ENCODE measurements around the gene DTHD1. TPM values are rescaled to one million over a fixed set of nuclear protein-coding genes. Genes with fewer than 3 reads are reported as not detected.

The DTHD1 gene
- polyA plus RNA-seq, 3 donors = not detected

DNA sequence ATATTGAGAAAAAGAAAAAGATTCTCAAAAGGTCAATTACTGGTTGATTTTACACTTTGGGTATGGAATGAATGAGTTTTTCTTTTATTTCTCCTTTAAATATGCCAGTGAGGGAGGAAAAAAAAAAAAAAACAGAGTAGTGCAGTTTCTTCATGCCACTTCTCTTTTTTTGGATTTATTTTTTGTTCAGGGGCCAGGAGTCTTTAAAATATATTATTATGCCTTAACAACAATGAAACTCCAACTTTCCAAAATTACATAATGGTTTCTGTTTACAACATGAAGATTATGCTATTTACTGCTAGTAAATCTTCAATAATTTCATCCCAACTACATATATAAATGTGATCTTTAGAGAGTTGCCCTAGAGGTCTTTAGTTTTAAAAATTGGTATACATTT, 31.9 kb downstream of the DTHD1 start:
- H3K27ac Mint-ChIP-seq = peak overlapping the region; percentile 78 to 95 (median 88)
- Histone ChIP-seq H3K9ac (ENCODE audit: insufficient read depth, low read length, poor library complexity, severe bottlenecking) (no peak overlapping the region), H3K4me1 (ENCODE audit: control insufficient read depth in 1 of 2, insufficient read depth in 2 of 2, low read length in 2 of 2) (peaks cover 62 to 67% of the 10 kb centered on the region in 2 donors), H3K27ac (ENCODE audit: low read depth in 1 of 2, low read length in 2 of 2) (peak overlapping the region in 1 of 2 donors; percentile 82), H3K79me2 (ENCODE audit: insufficient read depth, low read length) (no peaks in the 10 kb centered on the region), H2AFZ (ENCODE audit: insufficient read depth, low read depth, low read length, poor library complexity, severe bottlenecking) (peak overlapping the region; percentile 21), H3K4me3 (replicated peaks in 1 of 3; ENCODE audit: low read depth in 2 of 3, low read length in 3 of 3) (peak overlapping the region in 1 of 3 experiments; percentile 27), H4K20me1 (ENCODE audit: insufficient read depth, low read length) (no peaks in the 10 kb centered on the region), H3K27me3 (ENCODE audit: control insufficient read depth in 2 of 2, insufficient read depth in 2 of 2, low read length in 2 of 2) (no peaks in the 10 kb centered on the region), H3K4me2 (replicated peaks; ENCODE audit: extremely low read depth, low read length, poor library complexity, severe bottlenecking) (peak overlapping the region; percentile 34), H3K36me3 (replicated peaks in 1 of 2; ENCODE audit: control insufficient read depth in 1 of 2, insufficient read depth in 2 of 2, low read length in 2 of 2) (no peaks in the 10 kb centered on the region), H3K9me3 (replicated peaks in 1 of 2; ENCODE audit: control insufficient read depth in 1 of 2, insufficient read depth in 1 of 2, low read length in 2 of 2) (no peaks in the 10 kb centered on the region)
- peaks cover 61% of the 10 kb centered on the region for H3K4me1 Mint-ChIP-seq
- peaks cover 0 to 2% (median 0%) of the 10 kb centered on the region in 7 donors for H3K9me3 Mint-ChIP-seq
- TF ChIP-seq, protein P1, sequence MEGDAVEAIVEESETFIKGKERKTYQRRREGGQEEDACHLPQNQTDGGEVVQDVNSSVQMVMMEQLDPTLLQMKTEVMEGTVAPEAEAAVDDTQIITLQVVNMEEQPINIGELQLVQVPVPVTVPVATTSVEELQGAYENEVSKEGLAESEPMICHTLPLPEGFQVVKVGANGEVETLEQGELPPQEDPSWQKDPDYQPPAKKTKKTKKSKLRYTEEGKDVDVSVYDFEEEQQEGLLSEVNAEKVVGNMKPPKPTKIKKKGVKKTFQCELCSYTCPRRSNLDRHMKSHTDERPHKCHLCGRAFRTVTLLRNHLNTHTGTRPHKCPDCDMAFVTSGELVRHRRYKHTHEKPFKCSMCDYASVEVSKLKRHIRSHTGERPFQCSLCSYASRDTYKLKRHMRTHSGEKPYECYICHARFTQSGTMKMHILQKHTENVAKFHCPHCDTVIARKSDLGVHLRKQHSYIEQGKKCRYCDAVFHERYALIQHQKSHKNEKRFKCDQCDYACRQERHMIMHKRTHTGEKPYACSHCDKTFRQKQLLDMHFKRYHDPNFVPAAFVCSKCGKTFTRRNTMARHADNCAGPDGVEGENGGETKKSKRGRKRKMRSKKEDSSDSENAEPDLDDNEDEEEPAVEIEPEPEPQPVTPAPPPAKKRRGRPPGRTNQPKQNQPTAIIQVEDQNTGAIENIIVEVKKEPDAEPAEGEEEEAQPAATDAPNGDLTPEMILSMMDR (IDR thresholded peaks at IDR 0.05) = no peak
- peak in 1 of 3 donors; percentile 51 for DNase-seq
- intact Hi-C loops (cut with micrococcal nuclease) = no loop called here
- no peak overlapping the region for H3K4me3 Mint-ChIP-seq
- peaks cover 0 to 4% of the 10 kb centered on the region in 2 donors for H3K36me3 Mint-ChIP-seq
- no peaks in the 10 kb centered on the region for H3K27me3 Mint-ChIP-seq (ENCODE audit: low read depth in 3 of 3)

DNA sequence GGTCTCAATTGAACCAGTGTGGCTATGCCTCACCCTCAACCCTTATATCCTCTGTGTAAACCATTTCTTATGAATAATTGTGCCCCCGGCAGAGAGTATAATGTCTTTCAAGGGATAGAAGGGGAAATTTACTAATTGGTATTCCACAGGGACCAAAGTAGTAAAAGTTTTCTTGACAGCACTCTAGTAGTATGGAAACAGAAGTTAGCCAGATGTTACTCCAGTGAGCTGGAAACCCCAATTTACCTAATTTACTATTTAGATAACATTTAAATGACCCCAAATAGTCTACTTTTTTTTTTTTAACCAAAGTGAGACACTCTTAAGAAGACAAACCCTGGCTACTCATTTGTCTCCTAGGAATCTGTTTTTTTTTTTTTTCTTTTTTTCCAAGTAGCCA, 32.3 kb downstream of the DTHD1 start:
- peaks cover 0 to 4% of the 10 kb centered on the region in 2 donors for H3K36me3 Mint-ChIP-seq
- no peaks in the 10 kb centered on the region for H4K20me1 ChIP-seq (ENCODE audit: insufficient read depth, low read length)
- H3K4me1 ChIP-seq (ENCODE audit: control insufficient read depth in 1 of 2, insufficient read depth in 2 of 2, low read length in 2 of 2) = peaks cover 61 to 65% of the 10 kb centered on the region in 2 donors
- peaks cover 0 to 2% (median 0%) of the 10 kb centered on the region in 7 donors for H3K9me3 Mint-ChIP-seq
- no peaks in the 10 kb centered on the region for H3K79me2 ChIP-seq (ENCODE audit: insufficient read depth, low read length)
- intact Hi-C loops (cut with micrococcal nuclease) = no loop called here
- peak overlapping the region in 1 of 2 donors; percentile 82 for H3K27ac ChIP-seq (ENCODE audit: low read depth in 1 of 2, low read length in 2 of 2)
- H3K36me3 ChIP-seq (replicated peaks in 1 of 2; ENCODE audit: control insufficient read depth in 1 of 2, insufficient read depth in 2 of 2, low read length in 2 of 2) = no peaks in the 10 kb centered on the region
- peak overlapping the region in 1 of 3 experiments; percentile 27 for H3K4me3 ChIP-seq (replicated peaks in 1 of 3; ENCODE audit: low read depth in 2 of 3, low read length in 3 of 3)
- H3K9me3 ChIP-seq (replicated peaks in 1 of 2; ENCODE audit: control insufficient read depth in 1 of 2, insufficient read depth in 1 of 2, low read length in 2 of 2) = no peaks in the 10 kb centered on the region
- no peak overlapping the region for H3K4me3 Mint-ChIP-seq
- peak overlapping the region; percentile 78 to 95 (median 88) for H3K27ac Mint-ChIP-seq
- H3K4me2 ChIP-seq (replicated peaks; ENCODE audit: extremely low read depth, low read length, poor library complexity, severe bottlenecking) = peak overlapping the region; percentile 34
- no peaks in the 10 kb centered on the region for H3K27me3 Mint-ChIP-seq (ENCODE audit: low read depth in 3 of 3)
- no CpG with 5 or more reads among the region's 1 CpG for WGBS (ENCODE audit: insufficient coverage)
- H2AFZ ChIP-seq (ENCODE audit: insufficient read depth, low read depth, low read length, poor library complexity, severe bottlenecking) = peak overlapping the region; percentile 21
- no peaks in the 10 kb centered on the region for H3K27me3 ChIP-seq (ENCODE audit: control insufficient read depth in 2 of 2, insufficient read depth in 2 of 2, low read length in 2 of 2)
- H3K4me1 Mint-ChIP-seq = peaks cover 60% of the 10 kb centered on the region
- TF ChIP-seq, protein P1 (IDR thresholded peaks at IDR 0.05) = no peak
- DNase-seq = no peak
- no peak overlapping the region for H3K9ac ChIP-seq (ENCODE audit: insufficient read depth, low read length, poor library complexity, severe bottlenecking)
